ENCODE measurements around the gene BBX.
A peak's percentile ranks its signal among the peaks of the same experiment; 100 is the strongest.
"Not testable (repeated sequence)": the region's sequence is repeated elsewhere in the genome, so short reads cannot be mapped to it uniquely, and the experiment has no call there.

BBX gene

DNA sequence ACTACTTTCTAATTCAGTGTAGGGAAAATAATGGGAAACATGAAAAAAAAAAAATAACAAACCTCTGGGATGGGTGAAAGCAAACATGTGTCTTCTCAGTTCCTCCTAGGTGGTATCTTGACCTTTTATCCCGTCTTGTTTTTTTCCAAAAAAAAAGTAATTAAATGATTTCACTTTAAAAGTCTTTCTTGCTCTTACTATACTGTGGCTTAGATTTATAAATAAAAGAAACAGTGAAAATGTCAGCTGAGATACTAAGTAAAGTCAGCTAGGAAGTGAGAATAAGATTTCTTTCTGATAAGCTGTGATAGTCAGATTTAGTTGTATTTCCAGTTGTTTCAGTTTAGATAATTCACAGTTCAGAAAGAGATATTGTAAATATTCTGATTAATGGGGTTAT lies 37.4 kb downstream of the BBX start:
- TF ChIP-seq, protein P1, sequence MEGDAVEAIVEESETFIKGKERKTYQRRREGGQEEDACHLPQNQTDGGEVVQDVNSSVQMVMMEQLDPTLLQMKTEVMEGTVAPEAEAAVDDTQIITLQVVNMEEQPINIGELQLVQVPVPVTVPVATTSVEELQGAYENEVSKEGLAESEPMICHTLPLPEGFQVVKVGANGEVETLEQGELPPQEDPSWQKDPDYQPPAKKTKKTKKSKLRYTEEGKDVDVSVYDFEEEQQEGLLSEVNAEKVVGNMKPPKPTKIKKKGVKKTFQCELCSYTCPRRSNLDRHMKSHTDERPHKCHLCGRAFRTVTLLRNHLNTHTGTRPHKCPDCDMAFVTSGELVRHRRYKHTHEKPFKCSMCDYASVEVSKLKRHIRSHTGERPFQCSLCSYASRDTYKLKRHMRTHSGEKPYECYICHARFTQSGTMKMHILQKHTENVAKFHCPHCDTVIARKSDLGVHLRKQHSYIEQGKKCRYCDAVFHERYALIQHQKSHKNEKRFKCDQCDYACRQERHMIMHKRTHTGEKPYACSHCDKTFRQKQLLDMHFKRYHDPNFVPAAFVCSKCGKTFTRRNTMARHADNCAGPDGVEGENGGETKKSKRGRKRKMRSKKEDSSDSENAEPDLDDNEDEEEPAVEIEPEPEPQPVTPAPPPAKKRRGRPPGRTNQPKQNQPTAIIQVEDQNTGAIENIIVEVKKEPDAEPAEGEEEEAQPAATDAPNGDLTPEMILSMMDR (conservative IDR thresholded peaks at IDR 0.05; ENCODE audit: low read depth, low read length) = no peak
- H3K4me3 ChIP-seq (ENCODE audit: low read length) = no peak overlapping the region
- no peak for DNase-seq (ENCODE audit: low read depth)

DNA sequence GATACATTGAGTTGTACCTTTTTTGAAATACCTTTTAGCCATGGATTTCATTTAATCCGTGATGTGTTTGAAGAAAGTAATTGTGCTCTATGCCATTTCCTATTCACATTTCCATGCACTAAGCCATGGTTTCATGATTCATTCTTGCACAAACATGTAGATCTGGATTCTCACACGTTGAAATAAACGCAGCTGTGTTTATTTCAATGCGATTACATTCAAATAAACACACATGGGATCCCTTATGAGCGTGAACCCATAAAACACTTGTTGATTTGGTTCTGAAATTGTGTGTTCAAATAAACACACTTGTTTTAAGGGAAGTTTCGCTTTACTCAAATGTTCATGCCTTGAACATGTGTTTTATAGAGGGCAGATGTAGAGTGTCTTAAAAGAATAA lies 39.2 kb downstream of the BBX start:
- no peak overlapping the region for H3K4me3 ChIP-seq (ENCODE audit: low read length)
- TF ChIP-seq, protein P1 (conservative IDR thresholded peaks at IDR 0.05; ENCODE audit: low read depth, low read length) = no peak
- no peak for DNase-seq (ENCODE audit: low read depth)

GRCh38 chr3:107562969-107563529 lies 40.3 kb downstream of the BBX start:
- TF ChIP-seq, protein P1 (conservative IDR thresholded peaks at IDR 0.05; ENCODE audit: low read depth, low read length) = no peak
- DNase-seq (ENCODE audit: low read depth) = no peak
- no peak overlapping the region for H3K4me3 ChIP-seq (ENCODE audit: low read length)

DNA sequence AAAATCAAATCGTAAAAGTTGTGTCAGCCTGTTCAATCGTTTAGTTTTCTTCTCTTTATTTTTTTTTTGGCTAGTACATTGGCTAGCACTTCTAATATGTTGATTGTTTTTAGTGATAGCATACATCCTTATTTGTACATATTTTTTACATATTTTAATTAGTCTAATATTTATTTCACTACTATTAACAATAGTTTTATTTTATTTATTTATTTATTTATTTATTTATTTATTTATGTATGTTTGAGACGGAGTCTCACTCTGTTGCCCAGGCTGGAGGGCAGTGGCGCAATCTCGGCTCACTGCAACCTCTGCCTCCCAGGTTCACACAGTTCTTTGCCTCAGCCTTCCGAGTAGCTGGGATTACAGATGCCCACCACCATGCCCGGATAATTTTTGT lies 42.5 kb downstream of the BBX start:
- not testable (repeated sequence) for DNase-seq (ENCODE audit: low read depth); H3K4me3 ChIP-seq (ENCODE audit: low read length)

- not testable (repeated sequence) for H3K4me3 ChIP-seq (ENCODE audit: low read length); DNase-seq (ENCODE audit: low read depth)
These were observed 48.3 kb downstream of the BBX start for GRCh38 chr3:107571089-107571488.

GRCh38 chr3:107571492-107571891 lies 48.7 kb downstream of the BBX start:
- not testable (repeated sequence) for H3K4me3 ChIP-seq (ENCODE audit: low read length); DNase-seq (ENCODE audit: low read depth)

- TF ChIP-seq, protein P1 (conservative IDR thresholded peaks at IDR 0.05; ENCODE audit: low read depth, low read length) = peak; percentile 62
- H3K4me3 ChIP-seq (ENCODE audit: low read length) = no peak overlapping the region
- no peak for DNase-seq (ENCODE audit: low read depth)
These were observed 51.9 kb downstream of the BBX start for GRCh38 chr3:107574650-107575049.

- DNase-seq (ENCODE audit: low read depth) = no peak
- H3K4me3 ChIP-seq (ENCODE audit: low read length) = no peak overlapping the region
- TF ChIP-seq, protein P1 (conservative IDR thresholded peaks at IDR 0.05; ENCODE audit: low read depth, low read length) = no peak
These were observed 55.3 kb downstream of the BBX start for GRCh38 chr3:107578091-107578490.

- no peak overlapping the region for H3K4me3 ChIP-seq (ENCODE audit: low read length)
- DNase-seq (ENCODE audit: low read depth) = no peak
- TF ChIP-seq, protein P1 (conservative IDR thresholded peaks at IDR 0.05; ENCODE audit: low read depth, low read length) = no peak
These were observed 55.8 kb downstream of the BBX start for GRCh38 chr3:107578523-107578922.
